Body of pancreas (tissue), 4 donors: ENCODE data around the gene CCNG1.

Experiments used
- POLR2A ChIP-seq, 3 donors: fragments of 450-650 bp; IDR thresholded peaks; one replicate each; pipeline ENCODE4 v1.6.1; 2016; ENCODE audit warnings: antibody characterized with exemption in 3 of 3, mild to moderate bottlenecking in 2 of 3
- TF ChIP-seq, protein P1 (sequence below), 7 experiments: fragments of 450-650 bp in 4 of 7; fragments of 200-600 bp in 3 of 7; sonication (generic) in 3 of 7; IDR thresholded peaks; one replicate each; pipeline ENCODE4 v1.5.1; 2016 to 2019; ENCODE audit warnings: antibody characterized with exemption in 7 of 7

DNA sequence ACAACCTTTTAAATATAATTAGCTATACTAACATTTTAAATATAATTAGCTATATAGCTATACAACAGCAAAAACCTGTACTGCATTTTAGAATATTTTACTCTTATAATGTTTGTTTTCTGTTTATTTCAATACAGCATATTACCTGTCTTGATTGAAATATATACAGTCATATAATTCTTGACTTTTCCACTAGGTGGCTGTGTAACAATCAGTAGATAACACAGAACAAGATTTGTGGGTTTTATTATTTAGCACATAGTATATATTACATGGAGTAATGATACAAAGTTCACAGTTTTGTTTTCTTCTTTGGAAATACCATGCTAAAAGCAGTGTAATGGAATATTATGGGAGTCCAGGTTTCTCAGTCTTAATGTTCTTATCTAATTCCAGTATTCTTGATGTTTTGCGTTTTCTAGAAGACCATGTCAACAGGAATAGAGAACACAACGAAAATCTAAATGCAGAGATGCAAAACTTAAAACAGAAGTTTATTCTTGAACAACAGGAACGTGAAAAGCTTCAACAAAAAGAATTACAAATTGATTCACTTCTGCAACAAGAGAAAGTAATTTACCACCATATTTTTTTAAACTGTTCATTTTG lies 36.3 kb downstream of the CCNG1 start:
- no peak for TF ChIP-seq POLR2A (IDR thresholded peaks at IDR 0.05)
- TF ChIP-seq, protein P1, sequence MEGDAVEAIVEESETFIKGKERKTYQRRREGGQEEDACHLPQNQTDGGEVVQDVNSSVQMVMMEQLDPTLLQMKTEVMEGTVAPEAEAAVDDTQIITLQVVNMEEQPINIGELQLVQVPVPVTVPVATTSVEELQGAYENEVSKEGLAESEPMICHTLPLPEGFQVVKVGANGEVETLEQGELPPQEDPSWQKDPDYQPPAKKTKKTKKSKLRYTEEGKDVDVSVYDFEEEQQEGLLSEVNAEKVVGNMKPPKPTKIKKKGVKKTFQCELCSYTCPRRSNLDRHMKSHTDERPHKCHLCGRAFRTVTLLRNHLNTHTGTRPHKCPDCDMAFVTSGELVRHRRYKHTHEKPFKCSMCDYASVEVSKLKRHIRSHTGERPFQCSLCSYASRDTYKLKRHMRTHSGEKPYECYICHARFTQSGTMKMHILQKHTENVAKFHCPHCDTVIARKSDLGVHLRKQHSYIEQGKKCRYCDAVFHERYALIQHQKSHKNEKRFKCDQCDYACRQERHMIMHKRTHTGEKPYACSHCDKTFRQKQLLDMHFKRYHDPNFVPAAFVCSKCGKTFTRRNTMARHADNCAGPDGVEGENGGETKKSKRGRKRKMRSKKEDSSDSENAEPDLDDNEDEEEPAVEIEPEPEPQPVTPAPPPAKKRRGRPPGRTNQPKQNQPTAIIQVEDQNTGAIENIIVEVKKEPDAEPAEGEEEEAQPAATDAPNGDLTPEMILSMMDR (IDR thresholded peaks at IDR 0.05) = peak in 6 of 7 experiments; percentile 28 to 47 (median 40)
